ENCODE data around the gene TXNDC8.

GRCh38 chr9:110383491-110383890 is 45.8 kb upstream of the TXNDC8 start:
- TF ChIP-seq POLR2AphosphoS5 (IDR thresholded peaks at IDR 0.05; ENCODE audit: low read depth, low read length) (no peak), POLR2A (IDR thresholded peaks at IDR 0.05; ENCODE audit: low read depth, low read length) (no peak), TAF1 (IDR thresholded peaks at IDR 0.05; ENCODE audit: borderline replicate concordance, low read depth, low read length) (no peak)
